HL-60 (cell line): ENCODE measurements around the gene AASS.

Experiments
- DNase-seq, 2 experiments: peaks; one replicate each; pipeline ENCODE4 v3.0.0-alpha.2; 2010 to 2020; ENCODE audit warnings: low read depth in 1 of 2, low spot score in 1 of 2
- H3K27ac ChIP-seq: fragments of 250-450 bp; sonication (Bioruptor Pico); replicated peaks from 2 replicates; pipeline ENCODE4 v1.5.1; 2020; ENCODE audit warnings: mild to moderate bottlenecking, moderate library complexity
- H3K27me3 ChIP-seq: fragments of 250-450 bp; sonication (Bioruptor Pico); 2 replicates; pipeline ENCODE4 v1.5.1; 2021; ENCODE audit warnings: mild to moderate bottlenecking, moderate library complexity; ENCODE audit not compliant: insufficient read depth, poor library complexity, severe bottlenecking
- H3K4me3 ChIP-seq: replicated peaks from 2 replicates; pipeline ENCODE4 v1.5.1; 2011; ENCODE audit warnings: mild to moderate bottlenecking, control low read depth, low read length; ENCODE audit not compliant: insufficient read depth
- GABPA ChIP-seq: IDR thresholded peaks from 2 replicates; pipeline ENCODE4 v1.6.1; 2012; ENCODE audit warnings: low read depth
- POLR2AphosphoS5 ChIP-seq: IDR thresholded peaks from 2 replicates; pipeline ENCODE4 v1.6.1; 2012; ENCODE audit warnings: low read depth
- REST ChIP-seq: IDR thresholded peaks from 2 replicates; pipeline ENCODE4 v1.6.1; 2012; ENCODE audit warnings: low read depth; ENCODE audit not compliant: insufficient replicate concordance
- SPI1 ChIP-seq: IDR thresholded peaks from 2 replicates; pipeline ENCODE4 v1.6.1; 2012; ENCODE audit warnings: low read depth, mild to moderate bottlenecking, borderline replicate concordance
- TF ChIP-seq, protein P1 (sequence below): IDR thresholded peaks from one replicate; pipeline ENCODE4 v1.5.1; 2011; ENCODE audit warnings: low read length, control low read depth, inconsistent platforms; ENCODE audit not compliant: insufficient read depth

AASS gene

DNA sequence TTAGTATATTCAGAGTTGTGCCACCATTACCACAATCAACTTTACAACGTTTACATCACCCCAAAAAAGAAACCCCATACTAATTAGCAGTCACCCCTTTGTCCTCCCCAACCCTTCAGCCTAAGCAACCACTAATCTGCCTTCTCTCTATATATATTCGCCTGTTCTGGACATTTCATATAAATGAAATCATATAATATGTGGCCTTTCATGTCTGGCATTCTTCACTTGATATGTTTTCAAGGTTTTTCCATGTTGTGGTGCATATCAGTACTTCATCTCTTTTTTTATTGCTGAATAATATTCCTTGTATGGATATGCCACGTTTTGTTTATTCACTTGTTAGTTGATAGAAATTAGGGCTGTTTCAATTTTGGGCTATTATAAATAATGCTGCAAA, 70.4 kb downstream of the AASS start:
- Histone ChIP-seq H3K27me3 (no peaks in the 10 kb centered on the region), H3K4me3 (no peak overlapping the region), H3K27ac (no peak overlapping the region)
- DNase-seq, result no peak
- TF ChIP-seq GABPA (no peak), POLR2AphosphoS5 (no peak), REST (no peak), SPI1 (no peak)
- TF ChIP-seq, protein P1, sequence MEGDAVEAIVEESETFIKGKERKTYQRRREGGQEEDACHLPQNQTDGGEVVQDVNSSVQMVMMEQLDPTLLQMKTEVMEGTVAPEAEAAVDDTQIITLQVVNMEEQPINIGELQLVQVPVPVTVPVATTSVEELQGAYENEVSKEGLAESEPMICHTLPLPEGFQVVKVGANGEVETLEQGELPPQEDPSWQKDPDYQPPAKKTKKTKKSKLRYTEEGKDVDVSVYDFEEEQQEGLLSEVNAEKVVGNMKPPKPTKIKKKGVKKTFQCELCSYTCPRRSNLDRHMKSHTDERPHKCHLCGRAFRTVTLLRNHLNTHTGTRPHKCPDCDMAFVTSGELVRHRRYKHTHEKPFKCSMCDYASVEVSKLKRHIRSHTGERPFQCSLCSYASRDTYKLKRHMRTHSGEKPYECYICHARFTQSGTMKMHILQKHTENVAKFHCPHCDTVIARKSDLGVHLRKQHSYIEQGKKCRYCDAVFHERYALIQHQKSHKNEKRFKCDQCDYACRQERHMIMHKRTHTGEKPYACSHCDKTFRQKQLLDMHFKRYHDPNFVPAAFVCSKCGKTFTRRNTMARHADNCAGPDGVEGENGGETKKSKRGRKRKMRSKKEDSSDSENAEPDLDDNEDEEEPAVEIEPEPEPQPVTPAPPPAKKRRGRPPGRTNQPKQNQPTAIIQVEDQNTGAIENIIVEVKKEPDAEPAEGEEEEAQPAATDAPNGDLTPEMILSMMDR, result no peak

DNA sequence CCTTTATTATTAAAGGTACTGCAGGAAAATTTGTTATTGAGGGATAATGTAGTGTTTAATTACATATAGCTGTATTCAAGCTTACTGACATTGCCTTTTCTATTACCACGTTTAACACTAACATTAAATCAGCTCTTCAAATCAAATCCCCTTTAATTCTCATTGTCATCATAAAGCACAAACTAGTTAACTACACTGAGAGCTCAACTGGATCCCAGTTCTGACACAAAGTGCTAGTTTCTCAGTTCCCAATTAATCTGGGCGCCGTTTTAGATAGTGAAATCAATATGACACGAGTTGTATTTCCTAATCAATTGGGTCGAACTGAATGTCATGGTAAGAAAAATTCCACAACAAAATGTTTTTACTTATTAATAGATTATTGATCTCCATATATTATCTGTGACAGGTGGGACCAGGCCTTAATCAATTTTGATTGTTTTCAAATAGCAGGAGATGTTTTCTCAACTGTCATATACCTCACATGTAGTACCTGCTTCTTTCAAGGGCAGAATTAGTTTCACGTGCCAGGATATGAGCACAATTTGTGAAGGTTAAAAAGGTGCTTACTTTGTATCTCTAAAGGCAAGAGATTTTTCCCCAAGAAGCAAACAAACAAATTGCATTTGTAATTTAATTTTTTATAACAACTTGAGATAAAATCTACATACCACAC, 71.0 kb downstream of the AASS start:
- no peak for TF ChIP-seq POLR2AphosphoS5
- TF ChIP-seq, protein P1, result no peak
- TF ChIP-seq REST, result no peak
- no peak for TF ChIP-seq SPI1
- TF ChIP-seq GABPA, result no peak
- Histone ChIP-seq H3K27me3 (no peaks in the 10 kb centered on the region), H3K4me3 (no peak overlapping the region), H3K27ac (no peak overlapping the region)
- DNase-seq, result no peak

- H3K27me3 ChIP-seq, result no peaks in the 10 kb centered on the region
- H3K27ac ChIP-seq, result no peak overlapping the region
- no peak for TF ChIP-seq REST
- TF ChIP-seq SPI1, result no peak
- TF ChIP-seq POLR2AphosphoS5, result no peak
- TF ChIP-seq, protein P1, result no peak
- no peak for TF ChIP-seq GABPA
- no peak overlapping the region for H3K4me3 ChIP-seq
- no peak for DNase-seq
Observed at GRCh38 chr7:122072272-122072671, 71.8 kb downstream of the AASS start.
